DMS 273 treated with DMSO at 0.1 percent for 48 hours (cell line): Measurements from ENCODE around the gene HDDC3.
"Not testable (repeated sequence)": the region's sequence is repeated elsewhere in the genome, so short reads cannot be mapped to it uniquely, and the experiment has no call there.

ENCODE experiments used
- DNase-seq: peaks from one replicate; lab custom pipeline; 2025; lab: John Stamatoyannopoulos, UW

The HDDC3 gene

DNA sequence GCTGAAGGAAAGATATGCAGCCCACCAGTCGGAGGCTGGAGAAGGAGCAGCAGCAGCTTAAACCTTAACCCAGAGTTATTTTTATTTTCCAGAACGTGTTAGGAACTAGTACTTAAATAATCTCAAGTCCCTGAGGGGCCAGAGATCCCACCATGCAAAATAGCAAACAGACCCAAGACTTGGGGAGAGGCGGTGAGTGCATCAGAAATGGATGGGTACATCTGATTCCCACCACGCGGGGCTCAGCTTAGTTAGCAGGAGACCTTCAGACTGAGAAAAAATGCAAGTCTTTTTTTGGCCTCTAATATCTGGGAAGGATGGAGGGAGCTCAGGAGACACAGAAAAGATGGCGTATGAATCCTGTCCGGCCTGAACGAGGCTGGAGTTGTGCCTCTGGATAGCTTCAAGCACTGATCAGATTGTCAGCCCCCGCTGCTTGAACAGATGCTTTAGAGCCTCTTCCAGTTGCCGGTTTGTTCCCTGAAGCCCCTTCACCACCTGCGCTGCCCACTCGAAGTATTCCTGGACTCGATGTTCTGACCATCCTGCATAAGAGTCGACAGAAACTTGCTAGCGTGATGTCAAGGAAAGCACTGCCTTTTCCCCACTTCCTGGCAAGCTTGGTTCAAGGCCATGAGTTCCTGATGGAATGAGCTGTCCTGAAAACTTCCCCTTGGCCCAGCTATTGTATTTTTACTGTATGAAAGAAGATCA, 1.3 kb downstream of the HDDC3 start:
- no peak for DNase-seq

- no peak for DNase-seq
Measured at GRCh38 chr15:90929246-90930019, 2.9 kb downstream of the HDDC3 start.

GRCh38 chr15:90928106-90928505, 4.2 kb downstream of the HDDC3 start:
- DNase-seq, result not testable (repeated sequence)

GRCh38 chr15:90926766-90927165, 5.6 kb downstream of the HDDC3 start:
- not testable (repeated sequence) for DNase-seq

DNA sequence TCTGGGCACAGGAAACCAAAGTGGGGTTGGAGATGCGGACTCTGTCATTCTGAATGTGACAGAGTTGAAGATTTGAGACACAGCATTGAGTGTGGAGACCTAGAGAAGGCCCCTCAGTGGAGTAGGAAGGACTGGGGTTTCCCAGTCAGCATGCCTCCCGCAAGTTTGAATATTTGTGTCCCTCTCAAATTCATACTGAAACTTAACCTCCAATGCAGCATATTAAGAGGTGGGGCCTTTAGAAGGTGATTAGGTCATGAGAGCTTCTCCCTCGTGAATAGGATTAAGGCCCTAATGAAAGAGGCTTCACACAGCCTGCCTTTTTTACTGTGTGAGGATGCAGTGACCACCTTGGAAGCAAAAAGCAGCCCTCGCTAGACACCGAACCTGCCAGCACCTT, 8.0 kb downstream of the HDDC3 start:
- no peak for DNase-seq

- not testable (repeated sequence) for DNase-seq
Measured at GRCh38 chr15:90922712-90923322, 9.5 kb downstream of the HDDC3 start.

- no peak for DNase-seq
Measured at GRCh38 chr15:90921887-90922286, 10.5 kb downstream of the HDDC3 start.

DNA sequence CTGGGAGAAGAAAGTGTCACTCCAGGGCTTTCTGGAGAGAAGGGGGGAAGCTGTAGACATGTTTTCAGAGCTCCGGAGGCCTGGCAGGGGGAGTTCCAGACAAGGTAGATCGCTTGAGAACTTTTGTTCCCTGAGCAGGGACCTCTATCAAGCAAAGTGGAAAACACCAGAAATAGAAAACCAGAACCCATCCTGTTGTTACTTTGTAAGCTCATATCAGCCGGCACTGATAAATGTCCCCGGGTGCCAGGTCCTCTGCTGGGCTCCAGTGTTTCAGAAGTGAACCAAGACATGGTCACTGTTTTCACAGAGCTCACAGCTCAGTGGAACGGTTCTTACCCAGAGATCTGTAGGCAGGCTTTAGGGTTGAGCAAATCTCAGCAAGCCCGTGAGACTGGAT, 13.5 kb downstream of the HDDC3 start:
- DNase-seq, result no peak

DNA sequence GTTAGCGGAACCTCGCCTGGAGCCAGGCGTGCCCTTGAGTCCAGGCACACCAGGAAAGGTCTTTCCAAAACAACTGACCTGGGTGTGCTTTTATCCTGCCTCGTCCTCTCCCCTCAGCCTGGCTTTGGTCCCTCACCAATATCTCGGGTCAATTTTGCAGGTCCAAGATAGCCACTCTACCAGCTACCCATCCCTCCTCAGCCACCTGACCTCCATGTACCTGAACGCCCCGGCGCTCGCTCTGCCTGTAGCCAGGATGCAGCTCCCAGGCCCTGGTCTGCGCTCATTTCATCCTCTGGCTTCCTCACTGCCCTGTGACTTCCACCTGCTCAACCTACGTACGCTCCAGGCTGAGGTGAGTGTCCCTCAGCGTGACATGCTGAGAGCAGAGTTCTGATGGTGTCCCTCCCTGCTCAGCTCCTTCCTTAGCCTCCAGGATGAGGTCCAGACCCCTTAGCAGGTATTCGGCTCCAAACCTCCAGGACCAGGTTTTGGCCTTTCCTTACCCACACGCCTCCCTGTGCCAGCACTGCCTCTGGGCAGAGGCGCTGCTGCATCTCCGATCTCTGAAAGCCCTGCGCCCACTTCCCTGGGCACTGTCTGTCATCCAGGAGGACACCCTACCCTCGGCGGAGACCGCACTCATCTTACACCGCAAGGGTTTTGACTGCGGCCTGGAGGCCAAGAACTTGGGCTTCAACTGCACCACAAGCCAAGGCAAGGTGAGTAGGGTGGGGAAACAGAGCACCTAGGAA, 14.1 kb downstream of the HDDC3 start:
- no peak for DNase-seq

DNA sequence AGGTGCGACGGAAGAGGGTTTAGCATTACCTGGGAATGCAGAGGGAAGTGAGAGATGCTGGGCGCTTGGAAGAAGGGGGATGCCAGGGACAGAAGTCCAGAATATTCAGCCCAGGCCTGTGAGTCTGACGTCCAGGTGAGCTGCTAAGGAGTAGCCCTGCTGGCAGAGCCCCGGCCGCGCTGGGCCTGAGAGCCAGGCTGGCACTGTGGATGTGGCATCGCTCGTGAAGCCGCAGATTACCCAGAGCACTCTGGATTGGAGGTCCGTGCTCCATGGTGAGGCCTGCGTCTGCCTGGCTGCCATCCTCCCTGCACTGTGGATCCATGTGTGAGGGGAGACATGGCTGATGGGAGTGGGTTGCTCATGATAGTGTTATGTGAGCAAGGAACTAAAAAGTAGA, 14.8 kb downstream of the HDDC3 start:
- no peak for DNase-seq

DNA sequence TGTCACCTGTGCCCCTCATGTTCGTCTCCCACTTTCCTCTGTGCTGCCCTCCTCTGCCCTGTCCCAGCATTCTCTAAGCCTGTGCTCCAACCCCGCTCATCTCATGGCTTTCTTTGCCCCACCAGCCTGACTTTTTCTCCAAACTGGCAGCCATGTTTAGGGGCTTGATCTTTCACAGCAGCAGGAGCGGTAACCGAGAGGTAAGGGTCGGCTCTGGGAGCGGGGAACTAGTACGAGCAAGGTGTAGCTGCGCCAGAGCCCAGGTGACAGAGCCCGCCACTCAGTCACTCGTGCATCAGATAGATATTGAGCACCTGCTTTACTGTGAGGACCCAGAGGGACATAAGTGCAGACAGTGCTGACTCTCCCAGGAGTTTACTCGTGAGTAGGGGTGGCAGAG, 15.9 kb downstream of the HDDC3 start:
- no peak for DNase-seq

GRCh38 chr15:90915808-90916440, 16.4 kb downstream of the HDDC3 start:
- DNase-seq, result no peak

- peak; percentile 39 for DNase-seq
Measured at GRCh38 chr15:90915216-90915807, 17.0 kb downstream of the HDDC3 start.

- no peak for DNase-seq
Measured at GRCh38 chr15:90914305-90915080, 17.9 kb downstream of the HDDC3 start.

DNA sequence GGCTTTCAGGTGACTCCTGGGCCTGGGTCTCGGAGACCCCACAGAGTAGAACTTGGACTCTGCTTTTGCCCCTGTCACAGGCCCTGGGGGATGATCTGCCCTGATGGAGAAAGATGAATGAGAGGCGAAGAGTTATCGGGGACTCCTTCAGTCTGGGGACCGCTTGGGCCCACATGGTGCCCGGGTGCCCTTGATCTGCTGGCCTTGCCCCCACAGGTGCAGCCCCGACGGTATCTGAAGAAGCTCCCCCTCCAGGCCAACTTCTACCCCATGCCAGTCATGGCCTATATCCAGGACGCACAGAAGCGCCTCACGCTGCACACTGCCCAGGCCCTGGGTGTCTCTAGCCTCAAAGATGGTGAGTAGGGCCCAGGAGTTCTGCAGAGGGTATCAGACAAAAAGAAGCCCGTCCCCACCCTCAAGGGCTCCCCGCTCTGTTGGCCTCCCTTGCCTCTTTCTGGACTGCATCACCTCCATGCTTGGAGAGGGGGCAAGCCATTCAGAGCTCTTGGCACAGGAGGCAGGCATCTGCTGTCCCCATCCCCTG, 18.9 kb downstream of the HDDC3 start:
- DNase-seq, result no peak

GRCh38 chr15:90912770-90913075, 19.6 kb downstream of the HDDC3 start:
- no peak for DNase-seq

DNA sequence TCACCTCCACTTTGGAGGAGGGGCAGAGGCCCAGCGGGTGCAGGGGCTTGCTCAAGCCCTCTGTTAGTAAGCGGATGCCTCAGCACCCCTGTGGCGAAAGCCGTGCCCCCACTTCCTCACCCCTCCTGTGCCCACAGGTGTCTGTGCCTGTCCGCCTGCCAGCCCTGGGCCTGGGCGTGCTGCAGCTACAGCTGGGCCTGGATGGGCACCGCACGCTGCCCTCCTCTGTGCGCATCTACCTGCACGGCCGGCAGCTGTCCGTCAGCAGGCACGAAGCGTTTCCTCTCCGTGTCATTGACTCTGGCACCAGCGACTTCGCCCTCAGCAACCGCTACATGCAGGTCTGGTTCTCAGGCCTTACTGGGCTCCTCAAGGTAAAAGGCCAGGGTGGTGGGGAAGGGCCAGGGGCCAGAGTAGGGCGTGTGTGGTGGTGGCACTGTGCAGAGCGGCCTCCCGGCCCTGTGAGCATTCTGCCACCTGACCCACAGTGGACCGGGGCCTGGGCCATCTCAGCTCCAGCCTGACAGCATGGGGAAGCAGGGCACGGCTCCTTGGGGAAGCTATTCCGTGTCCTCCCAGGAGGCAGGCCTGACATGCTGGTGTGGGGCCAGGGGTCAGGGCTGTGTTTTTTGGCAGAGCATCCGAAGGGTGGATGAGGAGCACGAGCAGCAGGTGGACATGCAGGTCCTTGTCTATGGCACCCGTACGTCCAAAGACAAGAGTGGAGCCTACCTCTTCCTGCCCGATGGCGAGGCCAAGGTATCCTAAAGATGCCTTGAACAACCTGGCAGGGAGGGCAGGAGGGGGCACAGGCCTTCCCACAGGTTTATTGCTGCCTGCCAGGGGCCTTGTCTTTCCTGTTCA, 20.2 kb downstream of the HDDC3 start:
- no peak for DNase-seq

DNA sequence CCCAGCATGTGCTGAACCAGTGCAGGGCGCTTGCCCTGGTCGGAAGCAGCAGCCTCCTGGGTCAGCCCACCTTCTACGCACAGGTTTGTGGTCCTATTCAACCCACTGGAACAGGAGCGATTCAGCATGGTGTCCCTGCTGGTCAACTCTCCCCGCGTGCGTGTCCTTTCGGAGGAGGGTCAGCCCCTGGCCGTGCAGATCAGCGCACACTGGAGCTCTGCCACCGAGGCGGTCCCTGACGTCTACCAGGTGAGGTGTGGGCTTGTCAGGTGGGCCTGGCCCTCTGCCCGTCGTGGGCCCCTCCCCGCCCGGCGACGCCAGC, 21.1 kb downstream of the HDDC3 start:
- no peak for DNase-seq

GRCh38 chr15:90910441-90911301, 21.7 kb downstream of the HDDC3 start:
- no peak for DNase-seq
